ENCODE results near the gene NLRP14.

NLRP14 gene, protein sequence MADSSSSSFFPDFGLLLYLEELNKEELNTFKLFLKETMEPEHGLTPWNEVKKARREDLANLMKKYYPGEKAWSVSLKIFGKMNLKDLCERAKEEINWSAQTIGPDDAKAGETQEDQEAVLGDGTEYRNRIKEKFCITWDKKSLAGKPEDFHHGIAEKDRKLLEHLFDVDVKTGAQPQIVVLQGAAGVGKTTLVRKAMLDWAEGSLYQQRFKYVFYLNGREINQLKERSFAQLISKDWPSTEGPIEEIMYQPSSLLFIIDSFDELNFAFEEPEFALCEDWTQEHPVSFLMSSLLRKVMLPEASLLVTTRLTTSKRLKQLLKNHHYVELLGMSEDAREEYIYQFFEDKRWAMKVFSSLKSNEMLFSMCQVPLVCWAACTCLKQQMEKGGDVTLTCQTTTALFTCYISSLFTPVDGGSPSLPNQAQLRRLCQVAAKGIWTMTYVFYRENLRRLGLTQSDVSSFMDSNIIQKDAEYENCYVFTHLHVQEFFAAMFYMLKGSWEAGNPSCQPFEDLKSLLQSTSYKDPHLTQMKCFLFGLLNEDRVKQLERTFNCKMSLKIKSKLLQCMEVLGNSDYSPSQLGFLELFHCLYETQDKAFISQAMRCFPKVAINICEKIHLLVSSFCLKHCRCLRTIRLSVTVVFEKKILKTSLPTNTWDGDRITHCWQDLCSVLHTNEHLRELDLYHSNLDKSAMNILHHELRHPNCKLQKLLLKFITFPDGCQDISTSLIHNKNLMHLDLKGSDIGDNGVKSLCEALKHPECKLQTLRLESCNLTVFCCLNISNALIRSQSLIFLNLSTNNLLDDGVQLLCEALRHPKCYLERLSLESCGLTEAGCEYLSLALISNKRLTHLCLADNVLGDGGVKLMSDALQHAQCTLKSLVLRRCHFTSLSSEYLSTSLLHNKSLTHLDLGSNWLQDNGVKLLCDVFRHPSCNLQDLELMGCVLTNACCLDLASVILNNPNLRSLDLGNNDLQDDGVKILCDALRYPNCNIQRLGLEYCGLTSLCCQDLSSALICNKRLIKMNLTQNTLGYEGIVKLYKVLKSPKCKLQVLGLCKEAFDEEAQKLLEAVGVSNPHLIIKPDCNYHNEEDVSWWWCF

DNA sequence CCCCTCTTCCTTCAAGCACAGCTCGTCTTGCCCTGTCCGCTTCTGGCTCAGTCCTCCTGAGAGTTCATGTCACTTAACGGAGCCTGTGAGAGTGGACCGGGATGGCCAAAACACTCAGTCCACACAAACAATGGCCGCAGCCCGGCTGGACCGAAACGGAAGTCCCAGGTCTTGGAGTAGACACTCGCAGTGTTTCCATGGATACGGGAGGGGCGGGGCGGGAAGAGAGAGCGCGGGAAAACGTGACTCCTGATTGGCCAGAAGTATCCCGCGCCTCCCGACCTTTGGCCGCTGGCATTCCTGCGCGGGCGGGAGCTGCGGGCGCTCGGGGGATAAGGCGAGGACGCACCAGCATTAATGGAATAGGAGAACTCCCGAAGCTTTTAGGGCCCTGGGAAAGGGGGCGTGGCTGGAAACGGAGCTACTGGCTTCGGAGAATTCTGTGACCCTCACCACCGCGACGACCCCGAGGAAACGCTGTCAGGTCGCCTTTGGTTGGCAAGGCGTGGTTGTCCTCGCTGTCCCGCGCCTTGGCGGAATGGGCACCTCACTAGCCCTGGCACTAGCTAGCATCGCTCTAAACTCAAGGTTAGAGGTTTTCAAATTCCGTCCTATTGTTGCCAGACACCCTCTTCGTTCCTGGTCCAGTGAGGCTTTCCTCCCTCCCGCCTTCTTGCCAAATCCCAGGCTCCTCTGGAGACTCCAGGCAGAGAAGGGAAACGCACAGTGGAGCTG, at the start of gene NLRP14, which contains the start of gene ZNF214:
Gene NLRP14, plus strand, starts transcription at position 297 of the 735 bp plus-strand sequence. CDS start 18,108 bp downstream, outside the sequence.
Gene ZNF214, minus strand, starts transcription at position 164 of the 735 bp plus-strand sequence. CDS start 17,511 bp downstream, outside the sequence.
- peak; percentile 55 for DNase-seq

DNA sequence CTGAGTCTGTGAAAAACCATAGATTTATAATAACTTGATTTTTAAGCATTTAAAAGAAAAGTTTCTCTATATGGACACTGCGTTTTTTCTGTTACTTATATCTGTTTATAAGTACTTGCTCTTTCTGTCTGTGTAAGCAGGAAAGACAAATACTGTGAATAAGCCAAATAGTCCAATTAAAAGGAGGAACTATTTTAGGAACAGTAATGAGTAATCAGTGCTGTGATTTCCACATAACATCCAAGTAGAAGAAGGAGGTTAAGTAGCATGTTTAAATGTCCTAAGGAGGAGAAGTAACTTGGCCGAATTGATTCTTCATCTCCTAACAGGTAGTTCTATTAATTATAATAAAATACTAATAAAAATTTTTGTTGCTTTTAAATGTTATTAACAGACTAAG, 40.9 kb upstream of the NLRP14 start:
- no peak for DNase-seq

DNA sequence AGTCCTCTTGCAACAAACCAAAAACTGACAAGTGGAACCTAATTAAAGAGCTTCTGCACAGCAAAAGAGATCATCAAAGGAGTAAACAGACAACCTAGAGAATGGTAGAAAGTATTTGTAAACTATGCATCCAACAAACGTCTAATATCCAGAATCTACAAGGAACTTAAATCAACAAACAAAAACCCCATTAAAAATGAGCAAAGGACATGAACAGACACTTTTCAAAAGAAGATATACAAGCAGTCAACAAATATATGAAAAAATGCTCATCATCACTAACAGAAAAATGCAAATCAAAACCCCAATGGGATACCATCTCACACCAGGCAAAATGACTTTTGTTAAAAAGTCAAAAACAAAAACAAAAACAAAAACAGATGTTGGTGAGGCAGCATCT, 33.8 kb upstream of the NLRP14 start:
- DNase-seq: no peak

DNA sequence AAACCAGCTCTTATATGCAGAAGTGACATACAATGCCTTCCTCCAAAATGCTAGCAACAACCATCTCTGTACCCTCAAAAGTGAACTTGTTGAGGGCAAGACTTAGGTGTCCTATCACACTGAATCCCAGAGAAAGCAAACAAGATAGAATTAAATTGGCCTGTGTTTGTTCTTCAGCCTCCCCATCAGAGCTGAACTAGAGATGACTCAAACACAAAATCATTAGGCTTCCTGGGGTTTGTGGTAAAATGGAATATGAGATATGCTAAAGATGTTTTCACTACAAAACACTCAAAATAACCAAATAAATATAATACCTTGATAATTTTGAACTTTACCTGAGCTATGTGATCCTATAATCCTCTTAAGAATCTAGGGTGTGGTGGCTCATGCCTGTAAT, 31.8 kb upstream of the NLRP14 start:
- DNase-seq: no peak

DNA sequence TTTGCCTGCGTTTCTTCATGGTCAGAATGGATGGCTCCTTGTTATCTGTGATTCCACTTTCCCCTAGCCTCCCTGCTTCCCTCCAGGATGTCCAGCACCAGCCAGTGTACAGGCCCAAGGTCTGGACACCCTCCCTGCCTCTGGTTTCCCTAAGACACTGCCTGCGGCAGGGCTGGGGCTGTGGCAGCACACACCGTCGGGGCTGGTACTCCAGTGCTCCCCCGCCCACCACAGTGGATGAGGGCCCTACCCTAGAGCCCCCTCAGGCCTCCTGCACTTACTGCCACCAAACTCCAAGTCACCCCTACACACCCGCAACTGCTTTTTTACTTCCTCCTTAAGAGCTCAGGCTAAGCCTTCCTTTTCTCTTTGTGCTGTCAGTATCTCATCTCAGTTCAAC, 29.1 kb upstream of the NLRP14 start:
- no peak for DNase-seq

DNA sequence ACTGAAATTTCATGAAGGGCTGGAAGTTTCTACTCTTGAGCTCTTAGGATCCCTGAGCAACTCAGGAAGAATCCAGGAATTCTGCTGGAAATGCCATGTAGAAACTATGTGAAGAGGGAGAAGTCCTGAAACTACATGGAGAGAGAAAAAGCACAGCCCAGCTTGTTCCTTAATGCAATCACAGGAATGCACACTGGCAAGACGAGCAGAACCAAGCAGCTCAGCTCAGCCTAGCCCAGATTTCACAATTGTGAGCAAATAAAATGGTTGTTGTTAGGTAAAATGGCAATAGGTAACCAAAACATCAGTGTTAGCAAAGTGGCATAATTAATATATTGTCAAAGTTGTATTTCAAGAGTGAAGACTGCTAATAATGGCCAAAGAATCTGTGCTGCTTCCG, 28.3 kb upstream of the NLRP14 start:
- no peak for DNase-seq

DNA sequence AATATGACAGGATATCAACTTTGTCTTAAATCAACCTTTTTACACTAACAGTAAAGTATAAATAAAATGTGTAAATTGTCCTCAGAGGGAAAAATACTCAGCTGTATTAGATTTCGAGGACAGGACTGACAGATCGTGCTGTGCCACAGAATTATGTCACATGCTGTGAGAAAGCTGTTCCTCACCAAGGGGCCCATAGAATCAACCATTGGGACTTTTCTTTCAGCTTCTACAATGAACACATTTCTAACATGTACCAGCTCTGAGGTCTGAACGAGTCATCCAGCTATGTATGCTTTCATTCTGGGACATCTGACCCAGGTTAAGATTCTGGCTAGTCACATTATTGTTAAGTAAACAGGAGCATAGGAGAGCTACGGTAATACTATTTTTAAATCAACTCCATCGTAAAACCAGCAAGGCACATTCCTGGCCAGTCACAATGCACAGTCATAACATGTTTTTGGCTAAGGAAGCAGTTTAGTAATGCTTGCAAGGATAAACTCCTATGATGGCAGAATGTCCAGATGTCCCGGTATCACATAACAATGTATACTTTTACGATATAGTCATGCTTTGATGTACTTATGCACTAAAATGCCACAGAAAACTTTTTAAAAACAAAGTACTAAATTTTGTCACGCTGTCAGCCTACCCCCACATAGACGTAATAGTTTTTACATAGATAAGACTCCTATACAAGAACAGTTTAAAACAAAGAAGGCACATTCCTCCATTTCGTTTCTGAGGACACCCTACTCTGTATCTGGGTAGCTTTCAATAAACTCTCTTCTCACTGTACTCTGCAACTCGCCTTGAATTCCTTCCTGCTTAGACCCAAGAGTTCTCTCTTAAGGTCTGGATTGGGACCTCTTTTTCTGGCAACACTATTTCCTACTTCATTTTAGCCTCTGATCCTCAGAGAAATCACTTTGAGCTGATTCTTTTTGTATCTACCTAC, 27.5 kb upstream of the NLRP14 start:
- DNase-seq: no peak

DNA sequence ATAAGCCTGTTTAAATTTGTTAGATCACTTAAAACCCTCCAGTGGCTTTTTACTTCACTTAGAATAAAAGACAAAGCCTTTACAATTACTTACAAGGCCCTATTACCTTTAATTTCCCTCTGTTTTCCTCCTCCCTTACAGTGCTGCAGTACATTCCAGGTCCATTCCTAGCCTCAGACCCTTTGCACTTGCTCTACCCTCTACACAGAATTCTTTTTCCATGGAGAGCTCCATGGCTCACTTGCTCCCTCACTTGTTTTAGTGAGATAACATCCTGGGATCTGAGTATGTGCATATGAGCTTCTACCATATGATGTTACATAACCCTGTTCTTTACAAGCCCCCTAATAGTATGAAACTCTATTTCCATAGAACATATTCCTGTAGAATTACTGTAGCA, 24.6 kb upstream of the NLRP14 start:
- DNase-seq: no peak

DNA sequence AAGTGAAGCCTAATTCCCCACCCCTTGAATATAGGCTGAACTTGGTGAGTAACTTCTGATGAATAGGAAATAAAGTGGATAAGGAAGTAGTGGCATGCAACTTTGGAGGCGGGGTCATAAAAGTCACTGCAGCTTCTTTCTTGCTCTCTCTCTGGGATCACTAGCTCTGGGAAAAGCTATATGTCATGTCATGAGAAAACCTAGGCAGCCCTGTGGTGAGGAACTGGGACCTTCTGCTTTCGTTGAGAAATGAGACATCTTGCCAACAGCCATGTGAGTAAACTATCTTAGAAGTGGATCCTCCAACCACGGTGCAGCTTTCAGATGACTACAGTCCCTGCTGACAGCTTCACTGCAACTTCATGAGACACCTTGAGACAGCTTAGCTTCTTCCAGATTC, 15.8 kb upstream of the NLRP14 start:
- DNase-seq: no peak

DNA sequence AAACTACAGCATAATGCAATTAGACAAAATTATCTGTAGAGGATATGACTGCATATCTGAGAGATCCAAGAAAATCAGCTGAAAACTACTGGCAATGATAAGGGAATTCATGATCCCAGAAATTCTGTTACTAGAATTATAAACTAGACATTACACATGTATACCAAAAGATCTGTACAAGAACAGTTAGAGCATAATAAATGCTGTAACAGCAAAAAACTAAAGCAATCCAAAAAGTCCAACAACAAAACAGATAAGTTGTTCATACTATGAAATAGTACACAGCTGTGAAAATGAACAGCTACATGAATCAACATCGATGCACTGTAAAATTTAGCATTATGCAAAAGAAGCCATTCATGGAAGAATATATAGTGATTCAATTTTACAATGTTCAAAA, 6.2 kb upstream of the NLRP14 start:
- no peak for DNase-seq

DNA sequence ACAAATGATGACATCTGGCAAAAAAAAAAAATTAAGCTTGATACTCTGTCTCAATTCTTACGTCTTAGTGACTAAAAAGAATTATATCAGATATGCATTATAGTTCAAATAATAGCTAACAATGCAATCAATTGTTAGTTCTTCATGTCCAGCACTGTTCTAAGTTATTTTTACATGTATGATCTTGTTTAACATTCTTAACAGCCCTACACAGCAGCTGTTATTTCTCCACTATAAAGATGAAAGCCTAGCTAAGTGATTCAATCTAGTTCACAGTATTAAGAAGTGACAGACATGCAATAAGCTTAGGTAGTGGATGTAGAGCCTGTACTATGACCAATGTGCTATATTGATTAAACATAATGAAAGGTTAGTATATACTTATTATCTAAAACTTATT, 4.3 kb upstream of the NLRP14 start:
- DNase-seq: no peak

DNA sequence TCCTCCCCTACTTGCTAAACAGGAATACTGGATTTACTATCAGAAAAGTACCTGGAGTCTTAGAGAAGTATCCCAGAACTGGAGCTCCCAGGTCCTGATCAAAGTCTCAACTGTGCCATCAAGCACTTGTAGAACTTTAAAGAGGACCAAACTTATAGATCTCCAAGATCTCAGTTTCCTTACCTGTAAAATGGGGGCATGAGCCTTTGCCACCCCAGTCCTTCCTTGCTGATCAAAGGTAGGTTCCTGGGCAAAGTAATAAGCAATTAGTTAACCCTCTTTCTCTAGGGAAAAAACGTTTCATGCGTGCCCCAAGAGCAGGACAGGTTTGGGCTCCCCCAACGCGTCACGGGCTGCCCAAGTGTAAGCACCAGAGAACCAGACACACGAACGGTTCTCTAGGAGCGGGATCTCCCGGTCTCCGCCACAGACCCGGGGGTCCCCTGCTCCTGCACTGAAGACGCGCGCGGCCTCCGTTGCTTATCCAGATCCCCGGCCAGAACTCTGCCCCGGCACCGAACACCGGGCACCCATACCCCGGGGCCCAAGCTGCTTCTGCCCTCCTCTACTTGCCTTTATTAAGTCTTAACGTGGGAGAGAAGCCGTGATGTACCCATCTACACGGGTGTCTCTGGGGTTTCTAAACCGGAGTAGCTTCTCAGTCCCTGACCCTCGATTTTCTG, 638 bp upstream of the NLRP14 start:
- peak; percentile 39 for DNase-seq

DNA sequence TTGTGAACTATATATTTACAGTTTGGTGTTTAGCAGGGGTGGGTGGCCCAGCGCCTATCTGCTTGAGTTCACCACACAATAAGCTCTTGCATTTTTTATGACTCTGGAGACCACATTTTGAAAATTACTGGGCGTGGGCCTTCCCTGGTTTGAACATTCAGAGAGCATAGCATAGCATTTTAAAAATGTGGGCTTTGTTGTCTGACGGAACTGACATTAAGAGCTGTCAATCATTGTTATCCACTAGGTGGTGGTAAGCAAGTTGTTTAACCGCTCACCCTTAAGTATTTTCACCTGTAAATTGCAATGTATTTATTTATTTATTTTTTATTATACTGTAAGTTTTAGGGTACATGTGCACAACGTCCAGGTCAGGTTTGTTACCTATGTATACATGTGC, 1.0 kb downstream of the NLRP14 start:
- DNase-seq: no peak

DNA sequence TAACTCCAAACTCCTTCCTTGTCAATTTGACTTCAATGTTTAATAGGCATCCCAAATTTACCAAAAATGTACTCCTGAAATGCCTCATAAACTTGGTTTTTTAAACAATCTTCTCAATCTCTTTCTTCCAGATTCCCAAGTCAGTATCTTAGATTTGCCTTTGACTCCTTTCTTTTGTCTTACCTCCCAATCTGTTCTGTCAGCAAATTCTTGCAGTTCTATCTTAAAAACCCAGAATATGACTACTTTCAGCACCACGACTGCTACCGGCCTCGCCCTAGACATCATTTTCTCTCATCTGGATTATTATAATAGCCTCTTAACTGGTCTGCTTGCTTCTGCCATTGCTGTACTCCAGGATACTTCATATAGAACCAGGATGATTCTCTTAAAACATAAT, 7.9 kb downstream of the NLRP14 start:
- DNase-seq: no peak

DNA sequence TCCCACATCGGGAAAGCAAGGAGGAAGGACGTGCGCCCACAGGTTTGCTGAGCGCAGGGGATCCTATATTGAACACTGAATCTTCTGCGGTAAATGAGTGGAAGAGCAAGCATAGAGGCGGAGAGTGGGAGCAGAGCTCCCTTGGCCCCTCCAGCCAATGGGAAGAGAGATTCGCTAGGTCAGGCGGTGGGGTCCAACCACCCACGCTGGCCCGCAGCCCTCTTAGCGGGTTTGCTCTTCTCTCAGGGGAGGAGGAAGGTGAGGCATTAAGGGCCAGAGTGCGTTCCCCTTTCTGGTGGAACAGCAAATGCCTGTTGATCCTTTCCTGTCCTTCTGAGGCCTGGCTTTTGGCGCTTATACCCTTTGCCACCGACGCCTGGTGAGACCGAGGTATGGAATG, 10.6 kb downstream of the NLRP14 start:
- DNase-seq: no peak

DNA sequence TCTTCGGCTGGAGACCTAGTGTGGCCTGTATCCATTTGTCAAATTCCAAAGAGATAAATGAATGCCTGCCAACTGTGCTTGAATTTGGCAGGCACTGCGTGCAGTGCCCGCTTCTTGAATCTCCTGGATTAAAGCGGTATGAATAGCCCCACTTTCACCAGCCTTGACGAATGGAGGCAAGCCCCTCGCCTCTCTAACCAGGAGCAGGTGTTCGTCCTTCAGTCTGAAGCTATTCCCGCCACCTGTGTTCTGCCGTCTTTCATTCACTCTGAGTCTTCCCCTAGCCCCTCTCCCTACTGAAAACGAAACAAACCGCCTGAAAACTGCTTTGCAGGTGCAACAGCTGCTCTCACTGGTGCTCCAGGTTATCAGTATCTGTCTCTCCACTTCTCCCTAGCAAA, 11.2 kb downstream of the NLRP14 start:
- DNase-seq: no peak

DNA sequence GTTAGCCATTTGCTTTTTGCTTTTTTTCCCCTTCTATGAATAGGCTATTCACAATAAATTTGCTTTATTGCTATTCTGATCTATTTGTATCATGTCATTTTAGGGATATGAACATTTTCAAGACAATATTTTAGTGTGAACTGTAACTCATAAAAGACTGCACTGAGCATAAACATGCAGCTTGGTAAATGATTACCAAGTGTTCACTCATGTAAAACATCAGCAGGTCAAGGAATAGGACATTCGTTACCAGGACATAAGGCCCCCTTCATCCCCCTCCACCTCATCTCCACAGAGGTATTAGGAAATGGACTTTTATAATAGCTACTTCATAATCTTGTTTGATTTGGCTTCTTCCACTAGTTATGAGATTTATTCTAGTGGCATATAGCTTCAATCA, 12.4 kb downstream of the NLRP14 start:
- no peak for DNase-seq

DNA sequence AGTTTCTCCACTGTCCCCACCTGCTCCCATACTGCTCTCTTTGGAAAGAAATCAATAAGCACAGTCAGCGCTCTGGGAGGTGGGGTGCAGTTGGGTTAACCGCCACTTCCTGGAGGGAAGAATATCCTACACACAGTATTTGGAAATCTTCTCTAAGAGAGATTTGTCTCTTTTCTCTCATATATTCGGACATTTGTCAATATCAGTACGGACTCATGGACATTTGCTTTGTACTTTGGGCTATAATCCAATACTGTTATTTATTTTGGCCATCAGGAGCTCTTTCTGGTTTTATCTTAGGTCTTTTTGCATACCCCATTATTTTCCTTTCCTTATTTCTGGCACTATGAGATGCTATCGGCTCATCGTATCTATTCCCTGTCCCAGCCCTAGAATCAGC, 13.7 kb downstream of the NLRP14 start:
- no peak for DNase-seq

DNA sequence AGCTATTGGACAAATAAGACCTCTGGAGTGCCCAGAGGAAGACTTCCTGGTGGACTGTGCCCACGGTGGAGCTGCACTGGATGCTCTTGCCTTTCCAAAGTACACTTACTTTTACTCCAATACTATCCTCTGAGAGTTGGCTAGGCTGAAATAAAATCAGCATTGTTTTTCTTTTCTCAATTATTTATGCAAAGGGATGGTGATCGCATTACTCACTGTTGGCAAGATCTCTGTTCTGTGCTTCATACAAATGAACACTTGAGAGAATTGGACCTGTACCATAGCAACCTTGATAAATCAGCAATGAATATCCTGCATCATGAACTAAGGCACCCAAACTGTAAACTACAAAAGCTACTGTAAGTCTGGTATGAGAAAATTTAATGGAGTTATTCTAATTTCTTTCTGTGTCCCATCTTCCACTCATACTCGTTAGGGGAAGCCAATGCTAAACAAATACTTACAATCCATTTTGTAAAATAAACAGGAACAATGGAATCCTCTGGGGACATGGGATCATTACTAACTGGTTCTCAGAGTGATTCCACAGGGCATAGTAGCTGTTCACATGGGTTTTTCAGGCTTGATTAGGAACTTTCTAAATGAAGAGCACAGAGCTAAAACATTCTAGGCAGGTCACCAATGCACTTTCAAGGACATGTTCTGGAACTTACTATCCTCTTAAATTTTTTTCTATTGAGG, 26.3 kb downstream of the NLRP14 start:
- no peak for DNase-seq

DNA sequence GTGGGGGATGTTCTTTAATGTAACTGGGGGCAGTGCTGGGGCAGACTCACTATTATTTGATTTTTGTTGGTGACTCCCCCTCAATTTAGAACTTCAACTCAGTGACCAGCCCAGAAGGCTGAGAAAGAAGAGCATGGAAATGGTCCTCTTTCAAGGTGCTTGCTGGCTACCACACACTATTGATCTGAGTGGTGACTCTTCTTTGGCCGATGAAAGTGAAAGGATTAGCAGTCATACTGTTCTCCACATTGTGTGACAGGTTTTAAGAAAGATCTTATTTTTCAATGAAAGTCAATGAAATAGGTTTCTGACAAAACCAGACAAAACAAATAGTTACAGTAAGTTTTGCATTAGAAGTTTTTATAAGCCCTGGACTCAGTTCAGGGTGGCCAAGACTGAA, 29.9 kb downstream of the NLRP14 start:
- DNase-seq: no peak
